Measurements from ENCODE around the gene PI16.

- TF ChIP-seq CTCF (conservative IDR thresholded peaks at IDR 0.05 in 1 of 2, IDR thresholded peaks at IDR 0.05 in 1 of 2; ENCODE audit: extremely low read depth in 1 of 2, insufficient read depth in 1 of 2, low read depth in 1 of 2, low read length in 2 of 2) = no peak
- no peak for TF ChIP-seq EZH2 (IDR thresholded peaks at IDR 0.05; ENCODE audit: borderline replicate concordance, low read length)
These were observed 8.3 kb downstream of the PI16 start for GRCh38 chr6:36962874-36963273.
